H1 (cell line): ENCODE data around the gene COMMD8. TPM values are rescaled to one million over a fixed set of nuclear protein-coding genes. Genes with fewer than 3 reads are reported as not detected.

Experiments
- EP300 ChIP-seq, 2 experiments: IDR thresholded peaks; 1 replicate in 1 of 2; 2 replicates in 1 of 2; pipeline ENCODE4 v1.6.1; 2011 to 2012; ENCODE audit warnings: low read depth in 2 of 2, low read length in 2 of 2, mild to moderate bottlenecking in 2 of 2, borderline replicate concordance in 1 of 2, inconsistent platforms in 1 of 2, moderate library complexity in 1 of 2
- KDM4A ChIP-seq: IDR thresholded peaks from one replicate; pipeline ENCODE4 v1.7.1; 2012; ENCODE audit warnings: low read depth, mild to moderate bottlenecking, moderate library complexity, low read length, inconsistent platforms; ENCODE audit not compliant: severe bottlenecking
- SAP30 ChIP-seq: fragments of 300-600 bp; sonication (generic); IDR thresholded peaks from 2 replicates; pipeline ENCODE4 v1.7.1; 2012; ENCODE audit warnings: low read length, moderate library complexity, mild to moderate bottlenecking, inconsistent platforms; ENCODE audit not compliant: insufficient read depth, insufficient replicate concordance
- SP2 ChIP-seq: IDR thresholded peaks from 2 replicates; pipeline ENCODE4 v1.6.1; 2012; ENCODE audit warnings: mild to moderate bottlenecking, low read length, inconsistent platforms
- polyA plus RNA-seq, 7 experiments: library from polyadenylated mRNA; depleted of rRNA in 3 of 7; stranded (reverse) in 5 of 7; unstranded in 2 of 7; fragments of >200 nt in 5 of 7; fragments of 200-250 nt in 2 of 7; gene quantifications; 1 replicate in 5 of 7; 2 replicates in 1 of 7; 4 replicates in 1 of 7; pipeline versions ENCODE4 v1.2.1 to v1.2.3, GENCODE V29; 2011 to 2013; ENCODE audit warnings: missing spikeins in 2 of 7, mixed read lengths in 2 of 7
- total RNA-seq: library from RNA; stranded (reverse); fragmentation: NEBNext Ultra II Directional; extraction: Animal tissue kit (Norgen Biotek cat#: 25700); gene quantifications from 2 replicates; pipeline ENCODE4 v1.2.1, GENCODE V29; 2021

Gene COMMD8
- total and polyA plus RNA-seq, 2 of the 8 experiments (the other 6 are each of a cell fraction or from before 2014, with no cell fraction given): 1.6 to 7.2 TPM

GRCh38 chr4:47415719-47416118 lies 47.8 kb downstream of the COMMD8 start (continued):
- TF ChIP-seq KDM4A: no peak
- TF ChIP-seq SP2: no peak
- no peak for TF ChIP-seq EP300 (IDR thresholded peaks at IDR 0.05; ENCODE audit: borderline replicate concordance in 1 of 2, low read depth in 2 of 2, low read length in 2 of 2)
- TF ChIP-seq SAP30: no peak
